NB4 (cell line): ENCODE data around the gene HBE1.

Experiments
- CTCF ChIP-seq: IDR thresholded peaks from one replicate; pipeline ENCODE4 v1.5.1; 2012; ENCODE audit warnings: low read depth, low read length
- POLR2A ChIP-seq: IDR thresholded peaks from 2 replicates; pipeline ENCODE4 v1.6.1; 2011; ENCODE audit warnings: mild to moderate bottlenecking; ENCODE audit not compliant: insufficient read length; ENCODE audit errors: extremely low read depth

DNA sequence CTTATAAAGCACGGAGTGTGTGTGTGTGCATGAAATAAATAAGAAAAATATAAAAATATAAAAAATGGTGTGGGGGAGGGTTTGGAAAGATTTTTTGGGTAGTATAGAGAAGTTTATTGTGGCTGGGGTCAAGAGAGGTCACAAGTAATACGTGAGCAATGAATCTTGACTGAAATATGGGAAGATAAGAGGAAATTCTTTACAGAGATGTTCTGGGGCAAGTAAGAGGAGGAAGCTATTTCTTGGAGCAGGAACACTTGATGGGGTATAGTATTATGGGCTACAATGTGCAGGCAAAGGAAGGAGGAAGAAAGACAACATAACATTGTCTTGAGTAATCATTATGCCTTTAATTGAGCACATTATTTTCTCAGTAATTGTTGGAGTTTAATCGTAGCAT lies 37.6 kb downstream of the HBE1 start:
- TF ChIP-seq CTCF (no peak), POLR2A (no peak)
